Ishikawa (cell line): ENCODE measurements around the gene PTBP3.

ENCODE experiments used
- CEBPB ChIP-seq: IDR thresholded peaks from 2 replicates; pipeline ENCODE4 v1.6.1; 2012
- CREB1 ChIP-seq: IDR thresholded peaks from 2 replicates; pipeline ENCODE4 v1.6.1; 2012; ENCODE audit warnings: low read depth
- EGR1 ChIP-seq: IDR thresholded peaks from 2 replicates; pipeline ENCODE4 v1.6.1; 2012
- EP300 ChIP-seq: IDR thresholded peaks from 2 replicates; pipeline ENCODE4 v1.6.1; 2012; ENCODE audit warnings: borderline replicate concordance
- FOXM1 ChIP-seq: IDR thresholded peaks from 2 replicates; pipeline ENCODE4 v1.6.1; 2012; ENCODE audit warnings: low read depth, borderline replicate concordance
- NFIC ChIP-seq: IDR thresholded peaks from 2 replicates; pipeline ENCODE4 v1.6.1; 2012
- RAD21 ChIP-seq: IDR thresholded peaks from 2 replicates; pipeline ENCODE4 v1.6.1; 2012; ENCODE audit warnings: low read depth
- TAF1 ChIP-seq: IDR thresholded peaks from 2 replicates; pipeline ENCODE4 v1.6.1; 2012; ENCODE audit warnings: low read depth, mild to moderate bottlenecking
- TCF12 ChIP-seq: IDR thresholded peaks from 2 replicates; pipeline ENCODE4 v1.6.1; 2012; ENCODE audit warnings: low read depth
- TEAD4 ChIP-seq: IDR thresholded peaks from 2 replicates; pipeline ENCODE4 v1.6.1; 2012
- YY1 ChIP-seq: IDR thresholded peaks from 2 replicates; pipeline ENCODE4 v1.6.1; 2012; ENCODE audit warnings: low read depth
- ZBTB7A ChIP-seq: IDR thresholded peaks from 2 replicates; pipeline ENCODE4 v1.6.1; 2012; ENCODE audit warnings: low read depth
- TF ChIP-seq, protein P1 (sequence below): IDR thresholded peaks from 2 replicates; pipeline ENCODE4 v1.6.1; 2012
- TF ChIP-seq, protein P2 (sequence below): IDR thresholded peaks from 2 replicates; pipeline ENCODE4 v1.6.1; 2012
- TF ChIP-seq, protein P3 (sequence below): IDR thresholded peaks from 2 replicates; pipeline ENCODE4 v1.6.1; 2012; ENCODE audit warnings: low read depth, mild to moderate bottlenecking

PTBP3 gene

DNA sequence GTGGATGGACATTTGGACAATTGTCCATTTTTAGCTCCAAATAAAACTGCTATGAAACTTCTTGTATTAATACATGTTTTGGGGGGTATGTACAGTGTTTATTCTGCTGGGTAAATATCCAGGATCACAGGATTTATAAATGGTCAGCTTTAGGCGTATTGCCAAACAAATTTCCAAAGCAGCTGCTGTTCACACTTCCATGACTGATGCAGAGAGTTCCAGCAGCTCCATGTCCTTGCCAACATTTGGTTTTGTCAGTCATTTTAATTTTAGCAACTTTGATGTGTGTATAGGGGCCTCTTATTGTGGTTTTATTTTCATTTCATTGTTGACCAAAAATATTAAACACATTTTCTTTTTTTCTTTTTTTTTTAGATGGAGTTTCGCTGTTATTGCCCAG is 148.5 kb downstream of the PTBP3 start:
- TF ChIP-seq, protein P1, sequence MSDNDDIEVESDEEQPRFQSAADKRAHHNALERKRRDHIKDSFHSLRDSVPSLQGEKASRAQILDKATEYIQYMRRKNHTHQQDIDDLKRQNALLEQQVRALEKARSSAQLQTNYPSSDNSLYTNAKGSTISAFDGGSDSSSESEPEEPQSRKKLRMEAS, result no peak
- TF ChIP-seq YY1, result no peak
- no peak for TF ChIP-seq TAF1
- no peak for TF ChIP-seq RAD21
- TF ChIP-seq EGR1, result no peak
- TF ChIP-seq FOXM1, result no peak
- TF ChIP-seq, protein P2, sequence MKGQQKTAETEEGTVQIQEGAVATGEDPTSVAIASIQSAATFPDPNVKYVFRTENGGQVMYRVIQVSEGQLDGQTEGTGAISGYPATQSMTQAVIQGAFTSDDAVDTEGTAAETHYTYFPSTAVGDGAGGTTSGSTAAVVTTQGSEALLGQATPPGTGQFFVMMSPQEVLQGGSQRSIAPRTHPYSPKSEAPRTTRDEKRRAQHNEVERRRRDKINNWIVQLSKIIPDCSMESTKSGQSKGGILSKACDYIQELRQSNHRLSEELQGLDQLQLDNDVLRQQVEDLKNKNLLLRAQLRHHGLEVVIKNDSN, result no peak
- TF ChIP-seq, protein P3, sequence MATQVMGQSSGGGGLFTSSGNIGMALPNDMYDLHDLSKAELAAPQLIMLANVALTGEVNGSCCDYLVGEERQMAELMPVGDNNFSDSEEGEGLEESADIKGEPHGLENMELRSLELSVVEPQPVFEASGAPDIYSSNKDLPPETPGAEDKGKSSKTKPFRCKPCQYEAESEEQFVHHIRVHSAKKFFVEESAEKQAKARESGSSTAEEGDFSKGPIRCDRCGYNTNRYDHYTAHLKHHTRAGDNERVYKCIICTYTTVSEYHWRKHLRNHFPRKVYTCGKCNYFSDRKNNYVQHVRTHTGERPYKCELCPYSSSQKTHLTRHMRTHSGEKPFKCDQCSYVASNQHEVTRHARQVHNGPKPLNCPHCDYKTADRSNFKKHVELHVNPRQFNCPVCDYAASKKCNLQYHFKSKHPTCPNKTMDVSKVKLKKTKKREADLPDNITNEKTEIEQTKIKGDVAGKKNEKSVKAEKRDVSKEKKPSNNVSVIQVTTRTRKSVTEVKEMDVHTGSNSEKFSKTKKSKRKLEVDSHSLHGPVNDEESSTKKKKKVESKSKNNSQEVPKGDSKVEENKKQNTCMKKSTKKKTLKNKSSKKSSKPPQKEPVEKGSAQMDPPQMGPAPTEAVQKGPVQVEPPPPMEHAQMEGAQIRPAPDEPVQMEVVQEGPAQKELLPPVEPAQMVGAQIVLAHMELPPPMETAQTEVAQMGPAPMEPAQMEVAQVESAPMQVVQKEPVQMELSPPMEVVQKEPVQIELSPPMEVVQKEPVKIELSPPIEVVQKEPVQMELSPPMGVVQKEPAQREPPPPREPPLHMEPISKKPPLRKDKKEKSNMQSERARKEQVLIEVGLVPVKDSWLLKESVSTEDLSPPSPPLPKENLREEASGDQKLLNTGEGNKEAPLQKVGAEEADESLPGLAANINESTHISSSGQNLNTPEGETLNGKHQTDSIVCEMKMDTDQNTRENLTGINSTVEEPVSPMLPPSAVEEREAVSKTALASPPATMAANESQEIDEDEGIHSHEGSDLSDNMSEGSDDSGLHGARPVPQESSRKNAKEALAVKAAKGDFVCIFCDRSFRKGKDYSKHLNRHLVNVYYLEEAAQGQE, result no peak
- TF ChIP-seq TCF12, result no peak
- no peak for TF ChIP-seq EP300

DNA sequence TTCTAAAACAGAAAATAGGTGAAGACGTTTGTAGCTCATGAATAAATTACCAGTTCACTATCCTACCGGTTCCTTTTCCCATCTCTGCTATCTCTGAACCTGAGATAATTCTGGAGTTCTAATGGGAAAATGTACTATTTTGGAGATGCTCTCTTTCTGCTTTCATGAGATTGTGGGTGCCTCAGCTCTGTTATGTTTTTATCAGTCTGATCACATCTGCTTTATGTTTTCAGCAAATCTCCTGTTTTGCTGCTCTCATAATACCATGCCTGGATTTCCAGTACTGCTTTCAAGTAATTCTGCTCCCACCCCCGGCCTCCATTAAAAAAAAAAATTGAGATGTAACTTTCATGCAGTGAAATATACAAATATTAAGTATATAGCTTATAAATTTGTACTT is 149.2 kb downstream of the PTBP3 start:
- TF ChIP-seq RAD21 (no peak), EP300 (no peak), NFIC (no peak), EGR1 (no peak), TCF12 (no peak), FOXM1 (no peak), TEAD4 (no peak), YY1 (no peak)
- TF ChIP-seq, protein P2, result no peak
- TF ChIP-seq, protein P3, result no peak

DNA sequence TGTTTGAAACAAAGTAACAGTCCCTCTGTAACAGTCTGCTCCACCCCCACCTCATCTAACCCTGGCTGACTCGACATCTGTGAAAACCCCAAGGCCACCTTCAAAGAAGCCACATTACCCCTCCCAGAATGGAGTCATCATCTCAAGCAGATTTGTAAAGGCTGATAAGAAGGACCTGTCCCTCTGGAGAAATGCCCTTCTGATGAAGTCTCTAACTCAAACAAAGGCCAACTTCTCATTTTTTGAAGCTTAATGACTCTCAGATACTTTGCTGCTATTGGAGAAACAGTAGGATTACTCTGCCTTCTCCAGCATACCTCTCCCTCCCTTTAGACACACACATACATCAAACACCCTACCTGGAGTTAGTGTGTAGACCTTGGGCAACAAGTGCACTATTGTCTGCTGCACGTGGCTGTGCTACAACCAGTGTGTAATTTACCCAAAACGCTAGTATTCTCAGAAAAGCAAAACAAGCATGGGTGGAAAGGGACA is 153.0 kb downstream of the PTBP3 start:
- TF ChIP-seq NFIC (no peak), EP300 (no peak), FOXM1 (no peak), ZBTB7A (no peak), YY1 (no peak), RAD21 (no peak), TEAD4 (no peak)

DNA sequence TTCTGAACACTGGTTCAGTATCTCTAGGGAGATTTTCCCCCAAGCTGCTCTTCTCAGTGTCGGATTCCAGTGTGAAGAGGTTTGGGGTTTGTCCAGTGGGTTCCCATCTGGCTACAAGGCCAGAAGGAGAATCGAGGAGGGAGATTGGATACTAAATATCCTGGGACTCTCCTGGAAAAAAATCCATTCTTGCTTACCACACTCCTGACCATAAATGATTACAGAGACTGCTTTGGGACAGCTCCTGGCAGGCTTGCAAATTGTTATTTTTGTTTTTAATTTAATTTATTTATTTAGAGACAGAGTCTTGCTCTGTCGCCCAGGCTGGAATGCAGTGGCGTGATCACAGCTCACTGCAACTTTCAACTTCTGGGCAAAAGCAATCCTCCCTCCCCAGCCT is 153.6 kb downstream of the PTBP3 start:
- TF ChIP-seq, protein P2, result no peak
- no peak for TF ChIP-seq TAF1

DNA sequence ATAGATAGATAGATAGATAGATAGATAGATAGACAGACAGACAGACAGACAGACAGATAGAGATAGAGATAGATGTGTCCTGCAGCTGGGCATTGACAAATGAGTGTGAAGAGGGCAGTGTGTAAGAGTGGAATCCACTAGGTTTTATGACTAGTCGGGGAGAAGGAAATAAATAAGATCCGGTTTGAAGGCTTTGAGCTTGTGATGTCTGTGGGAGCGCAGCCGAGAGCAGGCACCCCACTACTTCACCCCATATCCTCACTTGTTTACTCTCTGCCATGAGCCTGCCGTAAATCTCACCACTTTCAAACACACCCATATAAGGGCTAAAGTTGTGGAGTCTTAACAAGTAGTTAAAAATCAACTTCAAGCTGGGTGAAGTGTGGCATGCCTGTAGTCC is 156.9 kb downstream of the PTBP3 start:
- TF ChIP-seq, protein P3, result no peak
- TF ChIP-seq TAF1 (no peak), CEBPB (no peak), CREB1 (no peak), FOXM1 (no peak), ZBTB7A (no peak), TEAD4 (no peak), YY1 (no peak)
- TF ChIP-seq, protein P1, result no peak
- TF ChIP-seq, protein P2, result no peak
